HL-60 (cell line): ENCODE results near the gene TDRD10.

ENCODE experiments used
- DNase-seq, 2 experiments: peaks; one replicate each; pipeline ENCODE4 v3.0.0-alpha.2; 2010 to 2020; ENCODE audit warnings: low read depth in 1 of 2, low spot score in 1 of 2
- H3K27ac ChIP-seq: fragments of 250-450 bp; sonication (Bioruptor Pico); replicated peaks from 2 replicates; pipeline ENCODE4 v1.5.1; 2020; ENCODE audit warnings: mild to moderate bottlenecking, moderate library complexity
- H3K27me3 ChIP-seq: fragments of 250-450 bp; sonication (Bioruptor Pico); 2 replicates; pipeline ENCODE4 v1.5.1; 2021; ENCODE audit warnings: mild to moderate bottlenecking, moderate library complexity; ENCODE audit not compliant: insufficient read depth, poor library complexity, severe bottlenecking
- H3K4me3 ChIP-seq: replicated peaks from 2 replicates; pipeline ENCODE4 v1.5.1; 2011; ENCODE audit warnings: mild to moderate bottlenecking, control low read depth, low read length; ENCODE audit not compliant: insufficient read depth
- GABPA ChIP-seq: IDR thresholded peaks from 2 replicates; pipeline ENCODE4 v1.6.1; 2012; ENCODE audit warnings: low read depth
- POLR2AphosphoS5 ChIP-seq: IDR thresholded peaks from 2 replicates; pipeline ENCODE4 v1.6.1; 2012; ENCODE audit warnings: low read depth
- SPI1 ChIP-seq: IDR thresholded peaks from 2 replicates; pipeline ENCODE4 v1.6.1; 2012; ENCODE audit warnings: low read depth, mild to moderate bottlenecking, borderline replicate concordance
- TF ChIP-seq, protein P1 (sequence below): IDR thresholded peaks from 2 replicates; pipeline ENCODE4 v1.6.1; 2012; ENCODE audit warnings: low read depth; ENCODE audit not compliant: insufficient replicate concordance
- TF ChIP-seq, protein P2 (sequence below): IDR thresholded peaks from one replicate; pipeline ENCODE4 v1.5.1; 2011; ENCODE audit warnings: low read length, control low read depth, inconsistent platforms; ENCODE audit not compliant: insufficient read depth

Gene TDRD10

DNA sequence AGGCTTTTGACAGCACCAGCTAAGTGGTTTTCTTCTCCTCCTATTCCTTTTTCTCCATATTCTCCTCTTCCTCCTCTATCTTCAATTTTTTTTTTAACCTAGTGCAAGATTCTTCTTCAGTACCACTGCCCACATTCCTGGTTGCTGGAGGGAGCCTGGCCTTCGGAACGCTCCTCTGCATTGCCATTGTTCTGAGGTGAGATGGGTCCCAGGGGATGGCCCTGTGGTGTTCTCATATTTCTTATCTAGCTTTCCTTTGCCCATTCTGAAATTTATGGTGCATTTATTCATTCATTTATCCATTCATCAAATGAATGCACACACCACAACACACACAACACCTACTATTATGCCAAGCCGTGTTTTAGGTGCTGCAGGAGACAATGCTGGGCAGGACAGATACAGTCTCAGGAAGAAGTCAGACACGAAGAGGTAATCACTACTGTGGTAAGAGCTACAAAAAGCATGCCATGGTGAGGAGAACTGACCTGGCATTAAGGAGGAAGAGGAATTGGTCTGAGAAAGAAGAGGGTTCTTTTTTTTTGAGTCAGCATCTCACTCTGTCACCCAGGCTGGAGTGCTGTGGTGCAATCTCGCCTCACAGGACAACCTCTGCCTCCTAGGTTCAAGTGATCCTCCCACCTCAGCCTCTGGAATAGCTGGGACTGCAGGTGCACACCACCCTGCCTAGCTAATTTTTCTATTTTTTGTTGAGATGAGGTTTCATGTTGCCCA, 47.5 kb upstream of the TDRD10 start:
- peak; percentile 20 to 59 for DNase-seq
- TF ChIP-seq GABPA (no peak), POLR2AphosphoS5 (no peak), SPI1 (no peak; the same call in 1 of the 2 replicates)
- TF ChIP-seq, protein P1, sequence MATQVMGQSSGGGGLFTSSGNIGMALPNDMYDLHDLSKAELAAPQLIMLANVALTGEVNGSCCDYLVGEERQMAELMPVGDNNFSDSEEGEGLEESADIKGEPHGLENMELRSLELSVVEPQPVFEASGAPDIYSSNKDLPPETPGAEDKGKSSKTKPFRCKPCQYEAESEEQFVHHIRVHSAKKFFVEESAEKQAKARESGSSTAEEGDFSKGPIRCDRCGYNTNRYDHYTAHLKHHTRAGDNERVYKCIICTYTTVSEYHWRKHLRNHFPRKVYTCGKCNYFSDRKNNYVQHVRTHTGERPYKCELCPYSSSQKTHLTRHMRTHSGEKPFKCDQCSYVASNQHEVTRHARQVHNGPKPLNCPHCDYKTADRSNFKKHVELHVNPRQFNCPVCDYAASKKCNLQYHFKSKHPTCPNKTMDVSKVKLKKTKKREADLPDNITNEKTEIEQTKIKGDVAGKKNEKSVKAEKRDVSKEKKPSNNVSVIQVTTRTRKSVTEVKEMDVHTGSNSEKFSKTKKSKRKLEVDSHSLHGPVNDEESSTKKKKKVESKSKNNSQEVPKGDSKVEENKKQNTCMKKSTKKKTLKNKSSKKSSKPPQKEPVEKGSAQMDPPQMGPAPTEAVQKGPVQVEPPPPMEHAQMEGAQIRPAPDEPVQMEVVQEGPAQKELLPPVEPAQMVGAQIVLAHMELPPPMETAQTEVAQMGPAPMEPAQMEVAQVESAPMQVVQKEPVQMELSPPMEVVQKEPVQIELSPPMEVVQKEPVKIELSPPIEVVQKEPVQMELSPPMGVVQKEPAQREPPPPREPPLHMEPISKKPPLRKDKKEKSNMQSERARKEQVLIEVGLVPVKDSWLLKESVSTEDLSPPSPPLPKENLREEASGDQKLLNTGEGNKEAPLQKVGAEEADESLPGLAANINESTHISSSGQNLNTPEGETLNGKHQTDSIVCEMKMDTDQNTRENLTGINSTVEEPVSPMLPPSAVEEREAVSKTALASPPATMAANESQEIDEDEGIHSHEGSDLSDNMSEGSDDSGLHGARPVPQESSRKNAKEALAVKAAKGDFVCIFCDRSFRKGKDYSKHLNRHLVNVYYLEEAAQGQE = no peak
- no peaks in the 10 kb centered on the region for H3K27me3 ChIP-seq
- no peak overlapping the region for H3K4me3 ChIP-seq
- H3K27ac ChIP-seq = peak overlapping the region; percentile 35; the same call in 1 of the 2 replicates

DNA sequence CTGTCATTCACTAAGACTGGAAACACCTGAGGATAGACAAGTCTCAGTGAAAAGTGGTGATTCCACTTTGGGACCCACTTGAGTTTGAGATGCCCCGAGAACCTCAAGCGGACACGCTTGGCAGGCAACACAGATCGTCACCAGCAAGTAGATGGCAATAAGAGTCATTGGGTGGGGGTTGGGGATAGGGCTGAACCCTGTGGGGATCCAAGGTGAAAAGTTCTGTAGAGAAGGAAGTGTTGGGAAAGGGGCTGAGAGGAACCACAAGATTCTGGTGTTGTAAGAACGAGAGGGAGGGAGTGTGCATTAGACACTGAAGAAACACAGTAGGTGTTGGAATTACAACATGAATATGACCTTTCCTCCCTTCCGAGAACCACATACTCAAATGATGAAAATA, 45.4 kb upstream of the TDRD10 start:
- no peaks in the 10 kb centered on the region for H3K27me3 ChIP-seq
- TF ChIP-seq, protein P2, sequence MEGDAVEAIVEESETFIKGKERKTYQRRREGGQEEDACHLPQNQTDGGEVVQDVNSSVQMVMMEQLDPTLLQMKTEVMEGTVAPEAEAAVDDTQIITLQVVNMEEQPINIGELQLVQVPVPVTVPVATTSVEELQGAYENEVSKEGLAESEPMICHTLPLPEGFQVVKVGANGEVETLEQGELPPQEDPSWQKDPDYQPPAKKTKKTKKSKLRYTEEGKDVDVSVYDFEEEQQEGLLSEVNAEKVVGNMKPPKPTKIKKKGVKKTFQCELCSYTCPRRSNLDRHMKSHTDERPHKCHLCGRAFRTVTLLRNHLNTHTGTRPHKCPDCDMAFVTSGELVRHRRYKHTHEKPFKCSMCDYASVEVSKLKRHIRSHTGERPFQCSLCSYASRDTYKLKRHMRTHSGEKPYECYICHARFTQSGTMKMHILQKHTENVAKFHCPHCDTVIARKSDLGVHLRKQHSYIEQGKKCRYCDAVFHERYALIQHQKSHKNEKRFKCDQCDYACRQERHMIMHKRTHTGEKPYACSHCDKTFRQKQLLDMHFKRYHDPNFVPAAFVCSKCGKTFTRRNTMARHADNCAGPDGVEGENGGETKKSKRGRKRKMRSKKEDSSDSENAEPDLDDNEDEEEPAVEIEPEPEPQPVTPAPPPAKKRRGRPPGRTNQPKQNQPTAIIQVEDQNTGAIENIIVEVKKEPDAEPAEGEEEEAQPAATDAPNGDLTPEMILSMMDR = no peak
- peak; percentile 58 for TF ChIP-seq POLR2AphosphoS5
- peak; percentile 60; the same call in 1 of the 2 replicates for TF ChIP-seq SPI1
- no peak for TF ChIP-seq GABPA
- TF ChIP-seq, protein P1 = no peak
- H3K4me3 ChIP-seq = no peak overlapping the region
- DNase-seq = peak; percentile 89 to 93
- H3K27ac ChIP-seq = peak overlapping the region; percentile 50

DNA sequence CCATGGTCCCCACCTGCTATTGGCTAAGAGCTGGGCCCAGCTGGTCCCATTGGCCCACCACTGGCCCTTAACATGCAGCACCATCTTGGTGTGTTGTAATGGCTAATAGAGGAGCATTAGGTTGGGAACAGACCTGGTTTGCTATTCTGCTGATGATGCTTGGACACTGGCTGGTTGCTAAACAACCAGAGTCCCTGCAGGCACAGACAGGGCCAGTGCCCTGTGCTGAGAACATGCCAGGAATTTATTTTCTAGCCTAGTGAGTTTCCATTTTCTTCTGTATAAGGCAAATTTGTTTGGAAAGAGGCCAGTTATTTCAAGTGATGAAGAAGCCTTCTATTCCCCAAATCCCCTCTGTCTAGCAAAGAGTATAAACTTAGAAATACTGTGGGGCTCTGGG, 42.9 kb upstream of the TDRD10 start:
- H3K27me3 ChIP-seq = no peaks in the 10 kb centered on the region
- TF ChIP-seq, protein P1 = no peak
- no peak for TF ChIP-seq GABPA
- TF ChIP-seq, protein P2 = no peak
- TF ChIP-seq POLR2AphosphoS5 = no peak
- TF ChIP-seq SPI1 = no peak
- no peak for DNase-seq

More for the DNA sequence above, 42.9 kb upstream of the TDRD10 start:
- no peak overlapping the region for H3K27ac ChIP-seq
- no peak overlapping the region for H3K4me3 ChIP-seq
